ENCODE results near the gene MRPS22.

The MRPS22 gene

GRCh38 chr3:139302801-139303113 is 41.1 kb upstream of the MRPS22 start:
- Histone ChIP-seq H4K20me1 (ENCODE audit: insufficient read depth, low read length, poor library complexity, severe bottlenecking) (no peaks in the 10 kb centered on the region), H3K9me2 (replicated peaks; ENCODE audit: low read depth, low read length) (no peaks in the 10 kb centered on the region), H3F3A (ENCODE audit: low read depth) (no peaks in the 10 kb centered on the region), H3K4me1 (ENCODE audit: insufficient read depth, low read length, poor library complexity, severe bottlenecking) (peaks cover 23% of the 10 kb centered on the region), H3K4me3 (ENCODE audit: low read length, poor library complexity, severe bottlenecking) (peak overlapping the region; percentile 47), H3K27me3 (ENCODE audit: insufficient read depth, low read length, poor library complexity, severe bottlenecking) (no peaks in the 10 kb centered on the region), H3K36me3 (ENCODE audit: insufficient read depth, low read length) (no peaks in the 10 kb centered on the region), H3K9ac (ENCODE audit: low read depth, low read length, poor library complexity, severe bottlenecking) (peak overlapping the region; percentile 36), H2AFZ (ENCODE audit: low read length) (peak overlapping the region; percentile 36), H3K4me2 (ENCODE audit: low read depth, low read length, poor library complexity, severe bottlenecking) (peak overlapping the region; percentile 79), H3K9me3 (ENCODE audit: insufficient read depth, low read depth, low read length) (no peaks in the 10 kb centered on the region), H3K79me2 (ENCODE audit: insufficient read depth, low read length) (no peaks in the 10 kb centered on the region)
- no peak for TF ChIP-seq EZH2phosphoT487 (IDR thresholded peaks at IDR 0.05; ENCODE audit: borderline replicate concordance)
- TF ChIP-seq, protein P1, sequence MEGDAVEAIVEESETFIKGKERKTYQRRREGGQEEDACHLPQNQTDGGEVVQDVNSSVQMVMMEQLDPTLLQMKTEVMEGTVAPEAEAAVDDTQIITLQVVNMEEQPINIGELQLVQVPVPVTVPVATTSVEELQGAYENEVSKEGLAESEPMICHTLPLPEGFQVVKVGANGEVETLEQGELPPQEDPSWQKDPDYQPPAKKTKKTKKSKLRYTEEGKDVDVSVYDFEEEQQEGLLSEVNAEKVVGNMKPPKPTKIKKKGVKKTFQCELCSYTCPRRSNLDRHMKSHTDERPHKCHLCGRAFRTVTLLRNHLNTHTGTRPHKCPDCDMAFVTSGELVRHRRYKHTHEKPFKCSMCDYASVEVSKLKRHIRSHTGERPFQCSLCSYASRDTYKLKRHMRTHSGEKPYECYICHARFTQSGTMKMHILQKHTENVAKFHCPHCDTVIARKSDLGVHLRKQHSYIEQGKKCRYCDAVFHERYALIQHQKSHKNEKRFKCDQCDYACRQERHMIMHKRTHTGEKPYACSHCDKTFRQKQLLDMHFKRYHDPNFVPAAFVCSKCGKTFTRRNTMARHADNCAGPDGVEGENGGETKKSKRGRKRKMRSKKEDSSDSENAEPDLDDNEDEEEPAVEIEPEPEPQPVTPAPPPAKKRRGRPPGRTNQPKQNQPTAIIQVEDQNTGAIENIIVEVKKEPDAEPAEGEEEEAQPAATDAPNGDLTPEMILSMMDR (conservative IDR thresholded peaks at IDR 0.05; ENCODE audit: low read length), result no peak

GRCh38 chr3:139303216-139303615 is 40.6 kb upstream of the MRPS22 start:
- TF ChIP-seq, protein P1 (conservative IDR thresholded peaks at IDR 0.05; ENCODE audit: low read length), result no peak
- no peak for TF ChIP-seq EZH2phosphoT487 (IDR thresholded peaks at IDR 0.05; ENCODE audit: borderline replicate concordance)
- Histone ChIP-seq H3F3A (ENCODE audit: low read depth) (no peaks in the 10 kb centered on the region), H3K9me2 (replicated peaks; ENCODE audit: low read depth, low read length) (no peaks in the 10 kb centered on the region), H3K36me3 (ENCODE audit: insufficient read depth, low read length) (no peaks in the 10 kb centered on the region), H3K79me2 (ENCODE audit: insufficient read depth, low read length) (no peaks in the 10 kb centered on the region), H3K9me3 (ENCODE audit: insufficient read depth, low read depth, low read length) (no peaks in the 10 kb centered on the region), H3K4me2 (ENCODE audit: low read depth, low read length, poor library complexity, severe bottlenecking) (peak overlapping the region; percentile 79), H3K4me1 (ENCODE audit: insufficient read depth, low read length, poor library complexity, severe bottlenecking) (peaks cover 23% of the 10 kb centered on the region), H4K20me1 (ENCODE audit: insufficient read depth, low read length, poor library complexity, severe bottlenecking) (no peaks in the 10 kb centered on the region), H2AFZ (ENCODE audit: low read length) (no peak overlapping the region), H3K27me3 (ENCODE audit: insufficient read depth, low read length, poor library complexity, severe bottlenecking) (no peaks in the 10 kb centered on the region), H3K9ac (ENCODE audit: low read depth, low read length, poor library complexity, severe bottlenecking) (peak overlapping the region; percentile 36), H3K4me3 (ENCODE audit: low read length, poor library complexity, severe bottlenecking) (no peak overlapping the region)

GRCh38 chr3:139304383-139304782 is 39.4 kb upstream of the MRPS22 start:
- H3K9me3 ChIP-seq (ENCODE audit: insufficient read depth, low read depth, low read length), result no peaks in the 10 kb centered on the region
- no peaks in the 10 kb centered on the region for H3K27me3 ChIP-seq (ENCODE audit: insufficient read depth, low read length, poor library complexity, severe bottlenecking)
- no peaks in the 10 kb centered on the region for H3F3A ChIP-seq (ENCODE audit: low read depth)
- no peaks in the 10 kb centered on the region for H4K20me1 ChIP-seq (ENCODE audit: insufficient read depth, low read length, poor library complexity, severe bottlenecking)
- H2AFZ ChIP-seq (ENCODE audit: low read length), result no peak overlapping the region
- H3K4me2 ChIP-seq (ENCODE audit: low read depth, low read length, poor library complexity, severe bottlenecking), result no peak overlapping the region
- H3K4me1 ChIP-seq (ENCODE audit: insufficient read depth, low read length, poor library complexity, severe bottlenecking), result peaks cover 30% of the 10 kb centered on the region
- TF ChIP-seq, protein P1 (conservative IDR thresholded peaks at IDR 0.05; ENCODE audit: low read length), result no peak
- no peak for TF ChIP-seq EZH2phosphoT487 (IDR thresholded peaks at IDR 0.05; ENCODE audit: borderline replicate concordance)
- H3K9me2 ChIP-seq (replicated peaks; ENCODE audit: low read depth, low read length), result no peaks in the 10 kb centered on the region
- H3K9ac ChIP-seq (ENCODE audit: low read depth, low read length, poor library complexity, severe bottlenecking), result no peak overlapping the region
- no peak overlapping the region for H3K4me3 ChIP-seq (ENCODE audit: low read length, poor library complexity, severe bottlenecking)
- H3K36me3 ChIP-seq (ENCODE audit: insufficient read depth, low read length), result no peaks in the 10 kb centered on the region
- no peaks in the 10 kb centered on the region for H3K79me2 ChIP-seq (ENCODE audit: insufficient read depth, low read length)

All from Loucy (cell line).